ENCODE measurements around the gene KLHL35.

The KLHL35 gene

GRCh38 chr11:75468534-75469340, 35.7 kb upstream of the KLHL35 start:
- DNase-seq: no peak

- no peak for DNase-seq
Observed at GRCh38 chr11:75467881-75468280, 34.9 kb upstream of the KLHL35 start.

DNA sequence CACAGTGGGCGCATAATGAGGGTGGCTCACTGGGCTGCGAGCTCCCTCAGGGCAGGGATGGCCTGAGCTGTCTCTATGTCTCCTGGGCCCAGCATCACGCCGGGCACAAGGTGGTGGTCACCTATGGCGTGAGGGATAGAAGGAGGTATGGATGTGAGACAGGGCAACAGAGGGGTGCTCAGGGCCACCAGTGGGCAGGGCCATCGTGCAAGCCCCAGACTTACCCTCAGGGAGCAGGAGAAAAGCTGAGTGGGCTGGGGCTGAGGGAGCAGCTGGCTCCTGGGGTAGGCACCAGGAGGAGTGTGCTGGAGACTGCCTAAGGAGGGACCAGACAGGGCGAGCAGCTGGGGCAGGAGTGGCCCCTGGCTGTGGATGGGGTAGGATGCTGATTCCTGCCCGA, 34.3 kb upstream of the KLHL35 start:
- no peak for DNase-seq

- no peak for DNase-seq
Observed at GRCh38 chr11:75465701-75466531, 32.9 kb upstream of the KLHL35 start.

DNA sequence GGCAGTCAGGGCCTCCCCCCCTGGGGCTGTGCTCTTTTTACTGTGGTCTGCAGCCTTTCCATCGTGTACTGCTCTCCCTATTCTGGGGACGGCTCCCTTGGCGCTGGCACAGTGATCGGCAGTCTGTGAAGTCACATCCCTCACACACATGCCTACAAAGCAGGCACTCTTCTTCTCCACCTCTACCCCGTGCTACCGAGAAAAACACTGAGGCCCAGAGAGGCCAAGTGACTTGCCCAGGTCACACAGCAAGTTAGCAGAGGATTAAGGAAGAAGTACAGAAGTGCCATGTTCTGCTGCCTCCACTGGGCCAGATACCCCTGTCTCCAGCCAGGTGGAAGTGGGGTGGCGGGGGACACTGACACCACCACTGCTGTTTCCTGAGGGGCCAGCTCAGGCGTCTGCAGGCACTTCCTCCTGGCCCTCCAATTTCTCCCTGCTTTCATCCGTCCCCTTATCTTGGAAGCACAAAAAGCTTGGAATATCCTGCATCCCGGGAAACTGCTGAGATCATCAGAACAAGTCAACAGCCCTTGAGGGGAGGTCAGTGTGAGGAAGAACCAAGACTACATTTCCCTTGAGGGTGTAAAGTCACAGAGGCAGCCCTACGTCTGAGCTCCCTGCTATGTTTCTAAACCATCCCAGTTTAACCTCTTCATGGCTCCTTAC, 30.2 kb upstream of the KLHL35 start:
- DNase-seq: no peak

DNA sequence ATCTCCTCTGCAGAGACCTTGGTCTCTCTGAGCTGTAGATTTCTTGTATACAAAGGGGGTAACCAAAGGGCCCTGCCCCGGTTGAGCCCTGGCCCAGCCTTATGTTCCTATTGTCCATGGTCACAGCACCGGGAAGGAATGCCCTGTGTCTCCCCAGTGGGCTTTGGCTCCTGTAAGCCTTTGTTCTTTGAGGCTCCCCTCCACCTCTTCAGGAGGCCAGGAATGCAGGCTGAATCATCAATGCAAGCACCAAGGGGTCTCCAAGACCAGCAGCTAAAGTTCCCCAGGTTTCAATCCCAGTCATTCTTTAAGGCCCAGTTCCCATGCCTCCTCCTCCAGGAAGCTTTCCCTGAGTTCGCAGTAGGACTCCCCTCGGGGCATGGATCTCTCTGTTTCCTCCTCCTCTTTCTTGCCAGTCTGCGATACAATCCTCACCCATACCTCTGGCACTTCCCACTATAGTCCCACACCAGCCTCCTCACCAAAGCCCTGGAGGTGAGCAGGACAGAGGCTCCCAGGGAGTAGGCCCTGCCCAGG, 29.2 kb upstream of the KLHL35 start:
- DNase-seq: no peak

DNA sequence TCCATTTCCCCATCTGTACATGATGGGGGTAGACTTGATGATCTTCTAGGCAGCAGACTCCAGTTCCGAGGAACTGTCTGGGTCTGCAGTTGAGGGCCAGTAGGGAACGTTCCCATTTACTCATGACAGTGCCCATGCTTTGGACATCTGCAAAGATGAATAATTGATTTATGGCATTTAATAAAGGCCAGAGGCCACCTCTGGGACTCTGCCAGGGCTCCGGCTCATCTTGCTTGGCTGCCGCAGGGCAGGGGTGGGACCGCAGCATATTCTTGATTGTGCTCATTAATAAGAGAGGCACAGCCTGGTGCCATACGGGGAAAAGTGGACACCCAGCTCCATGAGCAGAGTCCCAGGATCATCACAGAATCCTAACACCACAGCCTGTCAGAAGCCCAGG, 28.1 kb upstream of the KLHL35 start:
- DNase-seq: no peak

DNA sequence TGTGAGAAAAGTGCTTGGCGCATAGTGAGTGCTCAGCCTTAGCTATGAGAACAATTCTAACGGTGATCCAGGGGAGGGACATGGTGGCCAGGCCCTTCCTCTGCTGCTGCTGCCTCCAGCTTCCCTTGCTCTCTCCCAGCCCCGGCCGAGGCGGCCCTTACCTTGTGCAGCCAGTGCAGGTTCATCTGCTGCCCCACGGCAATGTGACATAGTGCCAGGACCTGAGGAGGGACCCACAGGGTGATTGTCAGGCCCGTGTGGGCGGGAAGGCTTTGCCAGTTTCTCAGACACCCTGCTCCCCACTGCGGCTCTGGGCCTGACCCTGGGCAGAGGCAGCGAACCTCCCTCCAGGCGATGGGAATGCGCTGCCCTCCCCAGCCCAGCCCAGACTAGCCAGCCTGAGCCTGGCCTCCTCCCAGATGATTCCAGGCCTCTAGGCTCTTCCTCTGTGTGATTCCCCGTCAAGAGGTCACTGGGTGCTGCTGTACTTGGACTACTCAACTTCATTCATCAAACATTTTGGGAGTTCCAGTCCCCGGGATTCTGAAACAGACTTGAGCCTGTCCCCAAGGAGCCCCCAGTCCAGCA, 23.7 kb upstream of the KLHL35 start:
- DNase-seq: no peak

DNA sequence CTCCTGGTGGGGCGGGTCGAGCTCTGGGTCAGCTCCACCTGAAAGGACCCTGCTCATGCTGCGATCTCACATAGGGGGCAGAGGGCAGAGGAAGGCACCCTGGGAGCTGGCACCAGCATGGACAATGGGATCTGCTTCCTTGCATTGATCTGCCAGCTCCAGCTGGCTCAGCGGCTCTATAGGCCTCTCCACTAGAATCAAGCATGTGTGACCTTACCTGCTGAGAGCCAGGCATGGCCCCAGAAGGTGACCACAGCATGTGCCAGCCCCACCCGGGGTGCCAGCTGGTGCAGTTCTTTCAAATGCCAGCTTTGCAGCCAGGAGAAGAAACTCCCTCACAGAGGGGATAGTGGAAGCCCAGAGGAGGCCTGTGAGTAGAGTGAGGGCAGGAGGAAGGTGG, 22.0 kb upstream of the KLHL35 start:
- no peak for DNase-seq

DNA sequence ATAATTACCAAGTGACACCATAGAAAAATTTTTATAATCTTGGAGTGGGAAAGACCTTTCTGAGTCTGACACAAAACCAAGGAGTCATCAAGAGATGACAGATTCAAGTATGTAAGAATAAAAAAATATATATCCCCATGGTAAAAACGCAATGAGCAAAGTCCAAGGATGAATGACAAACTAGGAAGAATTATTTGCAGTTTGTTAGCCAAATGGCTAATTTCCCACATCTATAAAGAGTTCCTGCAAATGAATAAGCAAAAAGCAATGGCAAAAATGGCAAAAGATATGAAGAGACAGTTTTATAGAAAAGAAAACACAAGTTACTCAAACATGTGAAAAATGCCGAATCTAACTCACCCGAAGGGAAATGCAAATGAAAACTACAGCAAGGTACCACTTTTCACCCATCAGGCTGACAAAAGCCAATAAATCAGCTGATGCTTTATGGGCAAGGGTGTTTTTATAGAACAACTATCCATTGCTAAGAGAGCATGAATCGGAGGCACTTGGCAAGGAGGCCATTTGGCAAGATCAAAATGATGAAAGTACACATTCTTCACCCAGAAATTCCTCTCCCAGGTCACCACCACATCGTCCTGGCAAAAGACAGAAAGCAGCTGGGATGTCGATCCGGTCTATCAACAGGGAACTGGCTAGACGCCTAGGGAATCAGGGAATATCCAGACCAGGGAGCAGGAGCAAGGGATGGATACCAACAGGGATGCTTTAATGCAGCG, 21.1 kb upstream of the KLHL35 start:
- no peak for DNase-seq

DNA sequence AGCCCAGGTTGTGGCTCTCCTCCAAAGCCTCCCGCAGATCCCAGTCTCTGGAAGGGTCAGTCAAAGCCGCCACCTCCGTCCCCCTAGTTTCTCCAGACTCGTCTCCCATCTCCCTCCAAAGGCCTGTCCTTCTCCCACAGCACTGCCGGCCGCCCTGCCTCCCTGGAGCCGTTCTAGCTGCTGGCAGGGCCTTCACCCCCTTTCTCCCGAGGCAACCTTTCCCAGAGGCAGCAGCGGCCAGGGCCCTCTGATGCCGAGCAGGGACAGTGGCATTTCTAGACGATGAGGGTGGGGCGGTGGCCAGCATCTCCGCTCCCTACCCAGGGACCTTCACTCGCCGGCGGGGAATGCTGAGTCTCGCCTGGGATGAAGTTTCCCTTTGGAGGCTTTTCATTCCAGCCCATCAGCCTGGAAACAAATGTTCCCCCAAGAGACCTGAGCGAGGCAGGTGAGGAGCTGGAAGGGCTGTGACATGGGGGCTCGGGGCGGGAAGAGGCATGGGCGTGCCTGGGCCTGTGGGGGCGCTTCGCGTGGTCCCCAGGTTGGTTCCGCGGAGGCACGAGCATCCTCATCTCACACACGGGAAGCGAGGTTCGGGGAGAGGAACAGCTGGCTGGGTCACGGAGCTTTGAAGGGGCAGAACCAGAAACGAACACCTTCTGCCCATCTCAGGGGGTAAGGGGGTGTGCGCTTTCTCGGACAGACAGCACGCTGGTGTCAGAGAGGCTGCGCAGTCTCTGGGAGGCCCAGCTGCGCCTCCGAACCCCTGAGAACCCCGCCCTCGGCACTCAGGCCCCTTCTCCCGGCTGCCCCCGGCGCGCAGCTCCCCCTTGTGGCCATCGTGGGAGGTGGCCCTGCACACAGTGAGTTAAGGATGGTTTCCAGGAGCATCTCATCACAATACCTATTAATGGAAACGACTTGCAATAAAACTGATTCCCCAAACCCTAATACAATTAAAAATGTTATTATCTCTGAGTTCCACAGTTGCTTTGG, 18.1 kb upstream of the KLHL35 start:
- DNase-seq: no peak

DNA sequence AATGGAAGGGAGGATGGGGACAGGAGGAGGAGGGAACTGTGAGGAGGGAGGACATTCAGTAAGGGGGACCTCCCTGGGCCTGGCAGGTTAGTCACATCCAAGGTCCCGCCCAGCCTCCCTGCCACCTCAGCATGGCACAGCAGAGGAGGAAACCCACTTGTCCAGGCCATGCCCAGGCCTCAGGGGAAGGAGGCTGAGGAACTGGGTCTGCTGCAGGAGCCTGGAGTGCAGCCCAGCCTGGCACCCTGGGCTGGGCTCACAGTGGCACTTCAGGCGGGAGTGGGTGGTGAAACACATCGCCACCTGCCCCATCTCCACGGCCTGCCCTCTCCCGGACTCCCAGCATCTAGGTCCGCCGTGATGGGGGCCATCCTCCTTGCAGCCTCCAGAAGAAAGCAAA, 17.2 kb upstream of the KLHL35 start:
- DNase-seq: no peak

DNA sequence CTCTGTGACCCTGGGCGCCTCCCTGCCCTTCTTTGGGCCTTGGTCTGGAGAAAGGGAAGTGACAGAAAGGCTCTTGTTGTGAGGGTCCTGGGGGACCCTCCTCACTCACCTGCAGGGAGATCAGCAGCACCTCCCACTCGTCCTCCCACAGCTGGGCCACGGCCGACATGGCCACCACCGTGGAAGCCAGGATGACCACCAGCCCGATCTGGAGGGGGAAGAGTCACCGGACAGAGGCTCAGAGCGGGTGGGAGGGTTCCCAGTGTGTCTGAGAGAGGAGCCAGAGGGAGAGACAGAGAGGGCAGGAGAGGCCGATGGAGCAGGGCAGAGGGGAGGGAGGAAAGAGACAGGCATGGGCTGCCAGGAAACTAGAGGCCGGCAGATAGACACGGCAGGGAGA, 16.8 kb upstream of the KLHL35 start:
- DNase-seq: no peak

DNA sequence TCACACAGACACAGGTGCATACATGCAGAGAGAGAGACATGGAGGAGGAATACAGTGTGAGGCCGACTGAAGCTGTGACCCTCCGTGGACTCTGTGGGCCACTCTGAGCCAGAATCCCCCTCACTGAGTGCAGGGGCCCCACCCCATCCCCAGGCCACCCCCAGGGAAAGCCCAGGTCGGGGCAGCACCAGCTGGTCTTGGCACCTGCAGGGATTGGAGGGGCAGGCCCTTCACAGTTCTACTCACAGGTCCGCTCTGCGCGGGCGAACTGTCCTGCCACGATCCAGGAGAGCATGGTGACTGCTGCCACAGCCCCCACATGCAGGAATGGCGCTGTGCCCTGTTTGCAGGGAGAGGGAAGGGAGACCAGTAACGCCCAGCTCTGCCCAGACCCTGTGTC, 16.3 kb upstream of the KLHL35 start:
- no peak for DNase-seq

DNA sequence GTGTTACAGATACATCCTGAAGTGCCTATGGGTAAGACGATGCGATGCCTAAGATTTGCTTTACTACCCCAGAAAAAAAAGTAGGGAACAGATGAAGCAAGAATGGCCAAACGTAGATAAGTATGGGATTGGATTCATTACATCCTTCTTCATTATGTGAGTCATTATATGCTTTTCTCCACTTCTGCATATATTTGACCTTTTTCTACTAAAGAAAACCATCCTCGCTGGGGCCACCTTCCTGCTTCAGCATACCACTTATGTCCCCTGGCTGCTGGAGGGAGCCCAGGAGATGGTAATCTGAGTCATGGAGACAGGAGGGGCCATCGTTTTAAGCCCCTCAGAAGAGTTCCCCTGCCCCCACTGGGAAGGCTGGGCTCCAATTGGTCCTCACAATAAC, 14.4 kb upstream of the KLHL35 start:
- DNase-seq: no peak

GRCh38 chr11:75445315-75445953, 12.4 kb upstream of the KLHL35 start:
- DNase-seq: peak; percentile 28

GRCh38 chr11:75443043-75443442, 10.0 kb upstream of the KLHL35 start:
- DNase-seq: no peak

DNA sequence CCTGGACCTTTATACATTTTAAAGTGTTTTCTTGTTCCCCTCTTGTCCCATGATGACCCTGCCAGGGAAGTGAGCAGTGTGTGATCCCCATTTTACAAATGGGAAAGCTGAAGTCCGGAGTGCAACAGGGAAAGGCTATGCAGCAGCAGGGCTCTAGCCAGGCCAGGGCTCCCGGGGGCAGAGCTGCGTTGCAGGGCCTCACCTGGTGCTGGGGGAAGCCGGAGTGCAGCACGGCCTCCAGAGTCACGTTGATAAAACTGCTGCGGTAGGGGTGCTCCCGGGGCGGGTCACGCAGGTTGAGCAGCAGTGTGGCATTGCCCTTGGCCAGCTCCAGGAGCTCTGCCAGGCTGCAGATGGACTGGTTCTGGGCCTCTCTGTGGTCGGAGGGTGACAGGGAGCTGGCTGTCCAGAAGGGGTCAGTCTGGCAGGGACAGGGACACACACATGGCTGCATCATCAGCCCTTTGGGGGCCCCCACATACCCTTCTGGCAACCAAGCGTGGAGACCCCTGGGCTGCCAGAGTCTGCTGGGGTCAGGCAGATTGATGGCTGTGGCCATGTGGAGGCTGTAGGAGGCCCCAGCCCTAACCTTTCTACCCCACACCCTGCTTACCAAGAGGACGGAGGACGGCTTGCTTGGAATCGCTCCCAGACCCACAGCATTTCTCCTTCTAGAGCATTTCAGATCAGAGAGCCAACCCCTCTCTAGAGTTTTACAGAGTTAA, 9.3 kb upstream of the KLHL35 start:
- no peak for DNase-seq

DNA sequence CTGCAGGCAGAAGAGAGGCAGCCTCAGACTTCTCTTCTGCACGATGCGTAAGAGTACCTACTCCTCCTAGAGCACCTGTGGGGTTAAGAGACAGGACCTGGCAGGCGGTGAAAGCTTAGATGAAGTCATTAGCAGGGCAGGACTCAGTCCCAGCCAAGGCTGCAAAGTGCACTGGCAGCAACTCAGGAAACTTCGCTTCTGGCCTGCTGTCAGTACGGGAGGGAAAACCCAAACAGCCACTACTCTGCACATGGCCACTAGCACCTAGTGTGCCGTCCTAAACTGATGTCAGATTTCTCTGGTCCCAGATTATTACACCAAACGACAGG, 8.8 kb upstream of the KLHL35 start:
- no peak for DNase-seq
